GM12878 (cell line): ENCODE data around the gene TIMP2. TPM values are rescaled to one million over a fixed set of nuclear protein-coding genes. Genes with fewer than 3 reads are reported as not detected.
A peak's percentile ranks its signal among the peaks of the same experiment; 100 is the strongest.

ENCODE experiments used
- BCL3 ChIP-seq: IDR thresholded peaks from 2 replicates; pipeline ENCODE4 v1.6.1; 2011; ENCODE audit warnings: borderline replicate concordance, low read depth, mild to moderate bottlenecking, moderate library complexity, low read length; ENCODE audit not compliant: insufficient read depth, poor library complexity, severe bottlenecking
- BMI1 ChIP-seq: fragments of 450-650 bp; IDR thresholded peaks from 2 replicates; pipeline ENCODE4 v1.6.1; 2016; ENCODE audit warnings: mild to moderate bottlenecking, moderate library complexity, borderline replicate concordance
- CBFB ChIP-seq: IDR thresholded peaks from 2 replicates; pipeline ENCODE4 v1.6.1; 2016; ENCODE audit warnings: antibody characterized with exemption, low read depth
- CEBPZ ChIP-seq: fragments of 150-350 bp; IDR thresholded peaks from 2 replicates; pipeline ENCODE4 v1.6.1; 2016; ENCODE audit warnings: low read depth, low read length
- CREM ChIP-seq: IDR thresholded peaks from 2 replicates; pipeline ENCODE4 v1.6.1; 2014; ENCODE audit warnings: antibody characterized with exemption, low read depth
- ELK1 ChIP-seq: IDR thresholded peaks from 2 replicates; pipeline ENCODE4 v1.6.1; 2012; ENCODE audit warnings: low read depth, low read length, improper control_type of control experiment
- FOXK2 ChIP-seq: fragments of 450-650 bp; IDR thresholded peaks from 2 replicates; pipeline ENCODE4 v1.6.1; 2017; ENCODE audit warnings: mild to moderate bottlenecking, moderate library complexity
- IKZF2 ChIP-seq, 2 experiments: fragments of 450-650 bp; IDR thresholded peaks; 2 replicates each; pipeline ENCODE4 v1.6.1; 2017; ENCODE audit warnings: mild to moderate bottlenecking in 2 of 2, moderate library complexity in 2 of 2
- IRF5 ChIP-seq: fragments of 450-650 bp; IDR thresholded peaks from 2 replicates; pipeline ENCODE4 v1.6.1; 2017; ENCODE audit warnings: borderline replicate concordance
- JUNB ChIP-seq: IDR thresholded peaks from 2 replicates; pipeline ENCODE4 v1.6.1; 2016; ENCODE audit warnings: antibody characterized with exemption, mild to moderate bottlenecking
- MTA2 ChIP-seq: fragments of 450-650 bp; IDR thresholded peaks from 2 replicates; pipeline ENCODE4 v1.6.1; 2016; ENCODE audit warnings: low read depth, mild to moderate bottlenecking, moderate library complexity
- MYC ChIP-seq: IDR thresholded peaks from 2 replicates; pipeline ENCODE4 v1.6.1; 2011; ENCODE audit warnings: mild to moderate bottlenecking, low read length, moderate library complexity, inconsistent platforms; ENCODE audit not compliant: insufficient read depth, insufficient replicate concordance, insufficient read length, severe bottlenecking
- PKNOX1 ChIP-seq: fragments of 450-650 bp; IDR thresholded peaks from 2 replicates; pipeline ENCODE4 v1.6.1; 2016; ENCODE audit warnings: mild to moderate bottlenecking
- POLR2AphosphoS5 ChIP-seq: IDR thresholded peaks from 2 replicates; pipeline ENCODE4 v1.6.1; 2011; ENCODE audit warnings: mild to moderate bottlenecking, low read length, inconsistent platforms
- POU2F2 ChIP-seq: IDR thresholded peaks from 3 replicates; pipeline ENCODE4 v1.6.1; 2011; ENCODE audit warnings: low read depth, mild to moderate bottlenecking, low read length, borderline replicate concordance
- RBBP5 ChIP-seq: fragments of 200-600 bp; sonication (generic); conservative IDR thresholded peaks from 2 replicates; pipeline ENCODE4 v1.6.1; 2016
- SIX5 ChIP-seq: IDR thresholded peaks from 2 replicates; pipeline ENCODE4 v1.6.1; 2011; ENCODE audit warnings: mild to moderate bottlenecking, low read depth, low read length, moderate library complexity; ENCODE audit not compliant: severe bottlenecking
- SMAD5 ChIP-seq: IDR thresholded peaks from 2 replicates; pipeline ENCODE4 v1.6.1; 2016; ENCODE audit warnings: antibody characterized with exemption, low read depth
- SPI1 ChIP-seq: IDR thresholded peaks from 2 replicates; pipeline ENCODE4 v1.6.1; 2011; ENCODE audit warnings: low read depth, mild to moderate bottlenecking, low read length, moderate library complexity, borderline replicate concordance; ENCODE audit not compliant: insufficient read depth
- SREBF2 ChIP-seq: IDR thresholded peaks from 2 replicates; pipeline ENCODE4 v1.6.1; 2012; ENCODE audit warnings: mild to moderate bottlenecking, low read length
- YY1 ChIP-seq: IDR thresholded peaks from 2 replicates; pipeline ENCODE4 v1.6.1; 2011; ENCODE audit warnings: low read depth, mild to moderate bottlenecking, low read length
- polyA plus RNA-seq, 11 experiments: library from polyadenylated mRNA; depleted of rRNA in 4 of 11; unstranded in 6 of 11; stranded (reverse) in 5 of 11; fragments of >200 nt; fragmentation: Nextera tagmentation in 4 of 11; fragmentation: Illumina TruSeq in 1 of 11; extraction: Ambion mirVana in 4 of 11; extraction: Trizol in 1 of 11; gene quantifications; 1 replicate in 1 of 11; 2 replicates in 10 of 11; pipeline versions ENCODE4 v1.2.1 to v1.2.3, GENCODE V29; 2011 to 2016; ENCODE audit warnings: inconsistent platforms in 2 of 11, missing spikeins in 2 of 11, low read depth in 1 of 11
- total RNA-seq, 4 experiments: library from RNA; depleted of rRNA in 3 of 4; stranded (reverse); fragments of >200 nt in 3 of 4; fragmentation: Illumina TruSeq in 1 of 4; extraction: Trizol in 1 of 4; gene quantifications; 2 replicates each; pipeline versions ENCODE4 v1.2.1 to v1.2.3, GENCODE V29; 2013 to 2021

Gene TIMP2
- total and polyA plus RNA-seq, 10 of the 15 experiments (the other 5 are each of a cell fraction or from before 2014, with no cell fraction given) = 0.03 to 0.41 (median 0.04) TPM; not detected in 7

GRCh38 chr17:78840780-78841611 is 84.2 kb downstream of the TIMP2 start, which contains the start of gene USP36 (continued):
- 0 out of 2 replicates have a peak, but pooled peaks have one; percentile 18 for TF ChIP-seq SPI1
- TF ChIP-seq RBBP5 = no peak
- no peak for TF ChIP-seq SREBF2
- TF ChIP-seq JUNB = no peak
- TF ChIP-seq MYC = peak; percentile 71
- TF ChIP-seq ELK1 = peak; percentile 61; the same call in 1 of the 2 replicates
- TF ChIP-seq POU2F2 = no peak; the same call in 1 of the 3 replicates
- no peak for TF ChIP-seq BMI1
- TF ChIP-seq PKNOX1 = peak; percentile 77
- TF ChIP-seq CEBPZ = no peak
- peak; percentile 44; the same call in 1 of the 2 replicates for TF ChIP-seq YY1
- peak; percentile 57 to 64; a peak in 3 of 4 replicates for TF ChIP-seq IKZF2 (IDR thresholded peaks at IDR 0.05)
- TF ChIP-seq MTA2 = peak; percentile 26; the same call in 1 of the 2 replicates
- peak; percentile 59; the same call in 1 of the 2 replicates for TF ChIP-seq FOXK2
- TF ChIP-seq SMAD5 = peak; percentile 80; the same call in 1 of the 2 replicates
- TF ChIP-seq CBFB = peak; percentile 26; the same call in 1 of the 2 replicates
- no peak for TF ChIP-seq BCL3
- TF ChIP-seq CREM = peak; percentile 98
- no peak for TF ChIP-seq SIX5
- TF ChIP-seq IRF5 = no peak
- TF ChIP-seq POLR2AphosphoS5 = peak; percentile 87
